Spleen (tissue), 7 donors: ENCODE results near the gene S100A7.

Experiments
- POLR2A ChIP-seq, 3 donors: fragments of 450-650 bp; IDR thresholded peaks; one replicate each; pipeline ENCODE4 v1.5.1; 2017; ENCODE audit warnings: antibody characterized with exemption in 3 of 3, mild to moderate bottlenecking in 1 of 3
- TF ChIP-seq, protein P1 (sequence below), 11 experiments: fragments of 200-600 bp in 7 of 11; fragments of 450-650 bp in 4 of 11; sonication (generic) in 4 of 11; IDR thresholded peaks in 8 of 11; conservative IDR thresholded peaks in 3 of 11; 1 replicate in 7 of 11; 2 replicates in 4 of 11; pipeline versions ENCODE4 v1.4.0 to v1.8.0; 2016 to 2021; ENCODE audit warnings: antibody characterized with exemption in 11 of 11, inconsistent platforms in 4 of 11, mild to moderate bottlenecking in 1 of 11
- donor health status: DM: no; HTN: no; CAD: no; lungs with moderate emphysema.
- donor health status: DM: no; HTN: no; CAD: no.
- donor health status: DM: no; HTN: no; CAD: no.

DNA sequence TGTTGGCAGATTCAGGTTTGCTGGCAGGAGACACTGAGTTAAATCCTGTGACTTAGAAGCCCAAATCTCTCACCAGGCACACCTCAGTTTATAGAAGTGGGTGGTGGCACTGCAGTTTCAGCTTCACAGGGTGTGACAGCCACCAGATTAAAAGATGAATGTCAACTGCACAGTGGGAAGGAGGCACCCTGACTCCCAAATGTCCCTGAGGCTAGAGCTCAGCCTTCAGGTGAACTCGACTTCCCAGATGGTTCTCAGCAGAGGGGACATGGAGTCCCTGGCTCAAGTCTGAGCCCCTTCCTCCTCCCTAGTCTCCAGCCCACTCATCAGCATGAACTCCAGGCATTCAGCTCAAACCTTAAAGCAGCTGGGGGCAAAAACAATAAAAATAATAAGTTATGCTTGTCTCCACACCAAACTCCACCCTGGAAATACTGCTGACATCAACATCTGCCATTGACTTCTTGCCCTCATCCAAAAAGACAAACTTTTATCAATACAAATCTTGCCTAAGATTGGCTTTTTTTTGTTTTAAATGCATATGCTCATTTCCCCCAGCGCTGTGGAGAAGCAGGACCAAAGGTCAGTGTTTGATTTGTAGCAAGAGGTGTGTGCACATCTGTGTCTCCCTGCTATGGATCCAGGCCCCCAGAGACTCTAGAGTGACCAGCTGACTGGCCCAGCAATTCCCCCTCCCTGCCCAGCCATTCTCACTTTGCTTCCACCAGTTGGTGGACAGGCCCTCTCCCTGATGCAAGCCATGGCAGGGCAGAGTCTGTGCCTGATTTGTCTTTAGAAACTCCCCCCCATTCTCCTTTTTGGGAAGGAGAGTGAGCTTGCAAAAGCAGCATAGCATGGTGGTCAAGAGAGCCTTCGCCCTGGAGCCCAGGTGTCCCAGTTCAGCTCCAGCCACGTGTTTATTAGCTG lies 18.5 kb upstream of the S100A7 start:
- no peak for TF ChIP-seq POLR2A (IDR thresholded peaks at IDR 0.05)
- TF ChIP-seq, protein P1, sequence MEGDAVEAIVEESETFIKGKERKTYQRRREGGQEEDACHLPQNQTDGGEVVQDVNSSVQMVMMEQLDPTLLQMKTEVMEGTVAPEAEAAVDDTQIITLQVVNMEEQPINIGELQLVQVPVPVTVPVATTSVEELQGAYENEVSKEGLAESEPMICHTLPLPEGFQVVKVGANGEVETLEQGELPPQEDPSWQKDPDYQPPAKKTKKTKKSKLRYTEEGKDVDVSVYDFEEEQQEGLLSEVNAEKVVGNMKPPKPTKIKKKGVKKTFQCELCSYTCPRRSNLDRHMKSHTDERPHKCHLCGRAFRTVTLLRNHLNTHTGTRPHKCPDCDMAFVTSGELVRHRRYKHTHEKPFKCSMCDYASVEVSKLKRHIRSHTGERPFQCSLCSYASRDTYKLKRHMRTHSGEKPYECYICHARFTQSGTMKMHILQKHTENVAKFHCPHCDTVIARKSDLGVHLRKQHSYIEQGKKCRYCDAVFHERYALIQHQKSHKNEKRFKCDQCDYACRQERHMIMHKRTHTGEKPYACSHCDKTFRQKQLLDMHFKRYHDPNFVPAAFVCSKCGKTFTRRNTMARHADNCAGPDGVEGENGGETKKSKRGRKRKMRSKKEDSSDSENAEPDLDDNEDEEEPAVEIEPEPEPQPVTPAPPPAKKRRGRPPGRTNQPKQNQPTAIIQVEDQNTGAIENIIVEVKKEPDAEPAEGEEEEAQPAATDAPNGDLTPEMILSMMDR (IDR thresholded peaks at IDR 0.05 in 8 of 11, conservative IDR thresholded peaks at IDR 0.05 in 3 of 11) = no peak
